Breast epithelium (tissue), 3 donors: ENCODE measurements around the gene DLX2.

Experiments
- POLR2AphosphoS5 ChIP-seq, 3 donors: sonication (generic); formaldehyde crosslinking; IDR thresholded peaks; one replicate each; pipeline ENCODE4 v1.6.1; 2017; ENCODE audit warnings: antibody characterized with exemption in 3 of 3
- TF ChIP-seq, protein P1 (sequence below), 3 donors: fragments of 450-650 bp; IDR thresholded peaks; one replicate each; pipeline ENCODE4 v1.5.1; 2016 to 2017; ENCODE audit warnings: antibody characterized with exemption in 3 of 3, mild to moderate bottlenecking in 3 of 3, moderate library complexity in 3 of 3

- TF ChIP-seq, protein P1, sequence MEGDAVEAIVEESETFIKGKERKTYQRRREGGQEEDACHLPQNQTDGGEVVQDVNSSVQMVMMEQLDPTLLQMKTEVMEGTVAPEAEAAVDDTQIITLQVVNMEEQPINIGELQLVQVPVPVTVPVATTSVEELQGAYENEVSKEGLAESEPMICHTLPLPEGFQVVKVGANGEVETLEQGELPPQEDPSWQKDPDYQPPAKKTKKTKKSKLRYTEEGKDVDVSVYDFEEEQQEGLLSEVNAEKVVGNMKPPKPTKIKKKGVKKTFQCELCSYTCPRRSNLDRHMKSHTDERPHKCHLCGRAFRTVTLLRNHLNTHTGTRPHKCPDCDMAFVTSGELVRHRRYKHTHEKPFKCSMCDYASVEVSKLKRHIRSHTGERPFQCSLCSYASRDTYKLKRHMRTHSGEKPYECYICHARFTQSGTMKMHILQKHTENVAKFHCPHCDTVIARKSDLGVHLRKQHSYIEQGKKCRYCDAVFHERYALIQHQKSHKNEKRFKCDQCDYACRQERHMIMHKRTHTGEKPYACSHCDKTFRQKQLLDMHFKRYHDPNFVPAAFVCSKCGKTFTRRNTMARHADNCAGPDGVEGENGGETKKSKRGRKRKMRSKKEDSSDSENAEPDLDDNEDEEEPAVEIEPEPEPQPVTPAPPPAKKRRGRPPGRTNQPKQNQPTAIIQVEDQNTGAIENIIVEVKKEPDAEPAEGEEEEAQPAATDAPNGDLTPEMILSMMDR (IDR thresholded peaks at IDR 0.05): no peak
- TF ChIP-seq POLR2AphosphoS5 (IDR thresholded peaks at IDR 0.05): no peak
Observed at GRCh38 chr2:172119089-172119488, 16.4 kb upstream of the DLX2 start.
